ENCODE results near the gene CARHSP1.
A peak's percentile ranks its signal among the peaks of the same experiment; 100 is the strongest.
"Not testable (repeated sequence)": the region's sequence is repeated elsewhere in the genome, so short reads cannot be mapped to it uniquely, and the experiment has no call there.

Gene CARHSP1

GRCh38 chr16:8872071-8872470 is 3.3 kb upstream of the CARHSP1 start:
- no peak for DNase-seq

- DNase-seq = not testable (repeated sequence)
These were observed 1.1 kb upstream of the CARHSP1 start for GRCh38 chr16:8869988-8870241.

GRCh38 chr16:8869212-8869987 is 594 bp upstream of the CARHSP1 start:
- peak in 2 of 4 experiments; percentile 14 to 27 for DNase-seq

- DNase-seq = no peak
These were observed 832 bp downstream of the CARHSP1 start for GRCh38 chr16:8867932-8868415.

- DNase-seq = peak in 3 of 4 experiments; percentile 21 to 37 (median 31)
These were observed 1.4 kb downstream of the CARHSP1 start for GRCh38 chr16:8867216-8867931.

GRCh38 chr16:8866884-8867215 is 2.0 kb downstream of the CARHSP1 start:
- no peak for DNase-seq

GRCh38 chr16:8866118-8866883 is 2.5 kb downstream of the CARHSP1 start:
- no peak for DNase-seq

GRCh38 chr16:8865145-8865882 is 3.5 kb downstream of the CARHSP1 start:
- no peak for DNase-seq

GRCh38 chr16:8864480-8865110 is 4.2 kb downstream of the CARHSP1 start:
- DNase-seq = no peak

- peak in 1 of 4 experiments; percentile 30 for DNase-seq
These were observed 5.0 kb downstream of the CARHSP1 start for GRCh38 chr16:8863594-8864424.

GRCh38 chr16:8862309-8863130 is 6.3 kb downstream of the CARHSP1 start:
- DNase-seq = no peak

- no peak for DNase-seq
These were observed 7.1 kb downstream of the CARHSP1 start for GRCh38 chr16:8861563-8862308.

- DNase-seq = no peak
These were observed 8.6 kb downstream of the CARHSP1 start for GRCh38 chr16:8859913-8860881.

GRCh38 chr16:8858994-8859912 is 9.6 kb downstream of the CARHSP1 start:
- no peak for DNase-seq

GRCh38 chr16:8855972-8856371 is 12.8 kb downstream of the CARHSP1 start:
- DNase-seq = no peak

- peak in 1 of 4 experiments; percentile 20 for DNase-seq
These were observed 13.6 kb downstream of the CARHSP1 start for GRCh38 chr16:8855051-8855786.
